ENCODE data around the gene RGMA.
A peak's percentile ranks its signal among the peaks of the same experiment; 100 is the strongest.

The RGMA gene

GRCh38 chr15:93111451-93111850 lies 22.4 kb upstream of the RGMA start:
- H3K4me3 ChIP-seq (ENCODE audit: low read length), result no peak overlapping the region
- no peak for TF ChIP-seq ZNF274 (IDR thresholded peaks at IDR 0.05; ENCODE audit: low read depth, low read length)

- TF ChIP-seq ZNF274 (IDR thresholded peaks at IDR 0.05; ENCODE audit: low read depth, low read length), result no peak
- no peak overlapping the region for H3K4me3 ChIP-seq (ENCODE audit: low read length)
Measured at GRCh38 chr15:93110502-93111040, 21.6 kb upstream of the RGMA start.

GRCh38 chr15:93109336-93110102 lies 20.5 kb upstream of the RGMA start:
- TF ChIP-seq ZNF274 (IDR thresholded peaks at IDR 0.05; ENCODE audit: low read depth, low read length), result no peak
- no peak overlapping the region for H3K4me3 ChIP-seq (ENCODE audit: low read length)

GRCh38 chr15:93107646-93108045 lies 18.6 kb upstream of the RGMA start:
- H3K4me3 ChIP-seq (ENCODE audit: low read length), result no peak overlapping the region
- TF ChIP-seq ZNF274 (IDR thresholded peaks at IDR 0.05; ENCODE audit: low read depth, low read length), result no peak

DNA sequence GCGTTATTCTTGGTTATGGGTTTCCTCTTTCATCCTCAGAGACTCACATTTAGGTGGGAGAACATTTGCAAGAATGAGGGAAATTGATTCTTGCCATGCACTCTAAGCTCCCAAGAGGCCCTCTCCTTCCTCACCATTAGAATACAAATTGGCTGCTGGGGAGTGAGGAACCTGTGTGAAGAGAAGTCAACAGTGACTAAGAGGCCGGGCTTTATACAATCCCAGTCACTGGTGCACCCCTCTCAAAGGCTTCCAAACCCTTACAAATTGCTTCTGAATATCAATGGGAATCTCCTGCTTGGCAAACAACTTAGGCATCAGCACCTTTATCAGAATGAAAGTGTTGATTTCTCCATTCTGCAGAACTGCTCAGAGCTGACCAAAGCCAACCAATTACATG lies 16.5 kb upstream of the RGMA start:
- no peak for TF ChIP-seq ZNF274 (IDR thresholded peaks at IDR 0.05; ENCODE audit: low read depth, low read length)
- no peak overlapping the region for H3K4me3 ChIP-seq (ENCODE audit: low read length)

- TF ChIP-seq ZNF274 (IDR thresholded peaks at IDR 0.05; ENCODE audit: low read depth, low read length), result no peak
- H3K4me3 ChIP-seq (ENCODE audit: low read length), result no peak overlapping the region
Measured at GRCh38 chr15:93103823-93104222, 14.8 kb upstream of the RGMA start.

- no peak overlapping the region for H3K4me3 ChIP-seq (ENCODE audit: low read length)
- TF ChIP-seq ZNF274 (IDR thresholded peaks at IDR 0.05; ENCODE audit: low read depth, low read length), result no peak
Measured at GRCh38 chr15:93102211-93102610, 13.2 kb upstream of the RGMA start.

DNA sequence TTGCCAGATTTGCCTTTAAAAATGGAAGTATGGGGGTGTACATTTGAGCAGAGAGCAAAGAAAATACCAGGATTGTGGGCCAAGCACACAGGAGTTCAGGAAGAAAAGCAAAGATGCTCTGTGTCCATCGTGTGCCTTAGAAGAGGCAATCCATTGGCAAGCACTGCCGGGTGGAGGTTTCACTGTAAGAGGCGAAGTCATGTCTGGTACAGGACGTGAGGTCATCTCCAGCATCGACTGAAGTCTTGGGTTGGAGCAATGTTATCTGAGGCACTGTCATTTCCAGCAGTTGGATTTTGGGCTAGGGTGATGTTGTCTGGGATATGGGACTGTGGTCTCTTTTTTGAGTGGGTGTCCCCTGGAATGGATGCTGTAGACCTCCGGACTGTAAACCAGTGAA lies 4.8 kb upstream of the RGMA start:
- no peak for TF ChIP-seq ZNF274 (IDR thresholded peaks at IDR 0.05; ENCODE audit: low read depth, low read length)
- no peak overlapping the region for H3K4me3 ChIP-seq (ENCODE audit: low read length)

DNA sequence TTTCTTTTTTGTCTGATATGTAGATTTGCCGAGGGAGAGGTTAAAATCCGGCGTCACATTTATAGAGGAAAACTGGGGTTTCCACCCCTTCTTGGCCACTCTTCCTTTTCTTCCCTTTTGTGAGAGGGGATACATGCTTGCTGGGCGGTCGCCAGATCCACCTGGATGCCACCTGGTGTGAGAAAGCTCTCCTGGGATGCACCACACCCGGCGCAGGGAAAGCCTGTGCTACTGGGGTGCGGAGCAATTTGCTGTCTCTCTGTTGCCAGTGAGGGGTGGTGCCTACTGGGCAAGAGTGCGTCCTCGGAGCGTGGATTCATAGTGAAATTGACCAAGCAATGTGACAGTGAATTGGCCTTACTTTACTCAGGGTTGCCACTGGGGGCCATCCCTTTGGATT lies 2.5 kb upstream of the RGMA start:
- TF ChIP-seq ZNF274 (IDR thresholded peaks at IDR 0.05; ENCODE audit: low read depth, low read length), result no peak
- no peak overlapping the region for H3K4me3 ChIP-seq (ENCODE audit: low read length)

DNA sequence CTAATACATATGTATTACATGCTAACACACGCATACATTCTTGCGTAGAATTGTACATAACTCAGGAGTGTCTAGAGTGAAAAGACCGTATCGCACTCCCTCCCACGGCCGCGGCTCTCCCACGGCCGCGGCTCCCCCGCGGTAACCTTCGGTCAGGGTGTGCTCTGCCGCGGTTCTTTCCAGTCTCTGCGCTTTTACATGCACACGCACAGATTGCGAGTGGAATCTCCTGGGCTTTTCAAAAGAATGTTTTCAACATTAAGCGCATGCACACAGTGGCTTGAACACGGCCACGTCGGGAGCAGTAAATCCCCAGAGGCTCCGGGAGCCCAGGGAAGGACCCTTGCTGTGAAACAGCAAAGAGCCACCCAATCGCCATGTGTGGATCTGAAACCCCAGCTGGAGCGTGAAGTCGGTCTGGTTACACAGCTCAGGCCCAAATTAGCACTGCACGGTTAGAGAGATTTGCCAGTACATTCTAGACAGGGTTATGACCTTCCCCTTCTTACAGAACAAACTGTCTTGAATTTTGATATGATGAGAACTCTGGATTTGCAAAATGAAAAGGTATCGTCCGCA lies 805 bp upstream of the RGMA start:
- H3K4me3 ChIP-seq (ENCODE audit: low read length), result no peak overlapping the region
- no peak for TF ChIP-seq ZNF274 (IDR thresholded peaks at IDR 0.05; ENCODE audit: low read depth, low read length)

DNA sequence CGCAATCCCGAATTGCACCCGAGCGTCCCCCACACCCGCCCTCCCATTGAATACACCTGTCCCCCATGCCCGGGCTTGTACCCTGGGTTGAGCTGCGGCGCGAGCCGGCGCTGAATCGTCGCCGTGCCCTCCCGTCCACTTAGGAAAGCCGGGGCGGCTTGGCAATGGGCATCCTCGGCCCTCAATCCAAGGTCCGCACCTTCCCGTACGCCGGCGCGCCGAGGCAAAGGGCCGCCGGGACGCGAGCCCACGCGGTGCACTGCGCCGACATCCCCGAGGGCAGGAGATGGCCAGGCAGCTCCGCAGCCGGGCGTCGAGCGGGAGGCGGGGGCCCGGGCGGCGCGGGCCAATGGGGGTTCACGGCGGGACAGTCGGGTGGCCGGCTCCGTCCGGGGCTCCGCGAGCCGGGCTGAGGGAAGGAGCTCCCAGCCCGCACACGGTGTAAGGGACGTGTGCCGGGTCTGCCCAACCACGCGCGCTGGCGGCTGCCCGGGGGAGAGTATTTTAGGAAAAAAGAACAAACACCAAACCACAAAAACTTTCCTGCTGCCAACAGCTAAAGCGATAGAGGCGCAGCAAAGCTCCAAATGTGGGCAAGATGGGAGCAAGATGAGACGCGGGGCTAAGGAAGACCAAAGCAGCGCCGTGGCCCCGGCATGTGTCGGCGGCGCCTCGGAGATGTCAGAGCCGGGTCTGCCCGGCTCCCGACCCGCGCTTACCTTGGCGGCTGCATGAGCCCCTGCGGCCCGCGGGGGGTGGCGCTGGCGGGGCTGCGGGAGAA lies 621 bp downstream of the RGMA start:
- H3K4me3 ChIP-seq (ENCODE audit: low read length), result peak overlapping the region; percentile 24; the same call in 1 of the 2 replicates

GRCh38 chr15:93087825-93088199 lies 1.2 kb downstream of the RGMA start:
- no peak for TF ChIP-seq ZNF274 (IDR thresholded peaks at IDR 0.05; ENCODE audit: low read depth, low read length)
- peak overlapping the region; percentile 24; the same call in 1 of the 2 replicates for H3K4me3 ChIP-seq (ENCODE audit: low read length)

More for the DNA sequence above, 621 bp downstream of the RGMA start:
- no peak for TF ChIP-seq ZNF274 (IDR thresholded peaks at IDR 0.05; ENCODE audit: low read depth, low read length)

GRCh38 chr15:93086791-93087190 lies 2.2 kb downstream of the RGMA start:
- H3K4me3 ChIP-seq (ENCODE audit: low read length), result no peak overlapping the region
- no peak for TF ChIP-seq ZNF274 (IDR thresholded peaks at IDR 0.05; ENCODE audit: low read depth, low read length)

- no peak overlapping the region for H3K4me3 ChIP-seq (ENCODE audit: low read length)
- TF ChIP-seq ZNF274 (IDR thresholded peaks at IDR 0.05; ENCODE audit: low read depth, low read length), result no peak
Measured at GRCh38 chr15:93085692-93086091, 3.3 kb downstream of the RGMA start.

GRCh38 chr15:93082861-93083260 lies 6.2 kb downstream of the RGMA start:
- no peak overlapping the region for H3K4me3 ChIP-seq (ENCODE audit: low read length)
- no peak for TF ChIP-seq ZNF274 (IDR thresholded peaks at IDR 0.05; ENCODE audit: low read depth, low read length)

Measured in GM08714 (cell line).